ENCODE measurements around the gene BRD3OS. TPM values are rescaled to one million over a fixed set of nuclear protein-coding genes. Genes with fewer than 3 reads are reported as not detected.

BRD3OS gene
- total and polyA plus RNA-seq, 2 donors (not counting 3 experiments of a cell fraction or from before 2014, with no cell fraction given) = 11.9 to 15.4 TPM

- no peaks in the 10 kb centered on the region for H3K9me1 ChIP-seq (replicated peaks; ENCODE audit: control insufficient read depth, extremely low read depth, insufficient read depth, low read length)
- H3K36me3 ChIP-seq (ENCODE audit: control insufficient read depth in 2 of 2, extremely low read depth in 1 of 2, insufficient read depth in 2 of 2, low read length in 2 of 2) = no peaks in the 10 kb centered on the region
- no peak overlapping the region for H3K4me3 ChIP-seq (replicated peaks in 1 of 3; ENCODE audit: insufficient read depth in 1 of 3, low read depth in 1 of 3, low read length in 3 of 3)
- H3K9ac ChIP-seq (replicated peaks; ENCODE audit: extremely low read depth, insufficient read depth, low read length) = no peak overlapping the region
- no peaks in the 10 kb centered on the region for H3K9me3 ChIP-seq (replicated peaks; ENCODE audit: control insufficient read depth, insufficient read depth, low read length)
- dilution Hi-C loops (cut with MboI; ENCODE audit: extremely low pct_ligation_motif_present, low sequenced_read_pairs) (no loop called here), intact Hi-C loops (cut with micrococcal nuclease) (no loop called here)
- peaks cover 0 to 3% of the 10 kb centered on the region in 2 experiments for H3K27me3 ChIP-seq (ENCODE audit: control insufficient read depth in 2 of 2, insufficient read depth in 2 of 2, low read length in 2 of 2)
- H3K4me1 ChIP-seq (ENCODE audit: control insufficient read depth, extremely low read depth, insufficient read depth, low read length) = no peaks in the 10 kb centered on the region
- H3K27ac ChIP-seq (ENCODE audit: insufficient read depth, low read depth, low read length) = no peak overlapping the region
- ChIA-PET POLR2A (no interaction called here), CTCF (interaction anchor here (2.0 kb wide), 1 partner anchor 265 kb away, joined by 4 read pairs; no protein-coding TSS in a partner anchor)
- H2AFZ ChIP-seq (ENCODE audit: low read depth, low read length) = no peak overlapping the region
- TF ChIP-seq JUN (IDR thresholded peaks at IDR 0.05; ENCODE audit: borderline replicate concordance, insufficient read depth, insufficient read length, low read depth) = no peak
- no peak for TF ChIP-seq POLR2A (IDR thresholded peaks at IDR 0.05; ENCODE audit: low read depth, low read length)
- no peak for TF ChIP-seq CTCF (IDR thresholded peaks at IDR 0.05; ENCODE audit: extremely low read depth in 1 of 2, insufficient read depth in 1 of 2, low read depth in 1 of 2, low read length in 2 of 2)
- no peak for TF ChIP-seq MAX (IDR thresholded peaks at IDR 0.05; ENCODE audit: insufficient read depth, insufficient read length)
- no peak for TF ChIP-seq GATA2 (IDR thresholded peaks at IDR 0.05; ENCODE audit: insufficient read depth, insufficient read length, low read depth, low read length)
- no peak for TF ChIP-seq MYC (IDR thresholded peaks at IDR 0.05; ENCODE audit: low read depth, low read length)
- no peak for TF ChIP-seq EZH2 (IDR thresholded peaks at IDR 0.05; ENCODE audit: borderline replicate concordance, low read depth, low read length, severe bottlenecking)
- no peak for DNase-seq (ENCODE audit: low read depth, low spot score)
- no peak for FAIRE-seq
- H4K20me1 ChIP-seq (replicated peaks; ENCODE audit: control insufficient read depth, extremely low read depth, insufficient read depth, low read length) = no peaks in the 10 kb centered on the region
- H3K79me2 ChIP-seq (ENCODE audit: control insufficient read depth, insufficient read depth, low read length) = no peaks in the 10 kb centered on the region
- BruUV-seq (replicated peaks) = no TSS peak
- H3K4me2 ChIP-seq (ENCODE audit: insufficient read depth, low read length) = no peak overlapping the region
Observed at GRCh38 chr9:134007571-134007970, 17.7 kb upstream of the BRD3OS start.
